ENCODE data around the gene MAGI2. TPM values are rescaled to one million over a fixed set of nuclear protein-coding genes. Genes with fewer than 3 reads are reported as not detected.
A peak's percentile ranks its signal among the peaks of the same experiment; 100 is the strongest.

The MAGI2 gene
- total RNA-seq, 1 donor from 2014 or later = 64.2 TPM

- no peak for DNase-seq
- H3K27ac Mint-ChIP-seq (ENCODE audit: unreplicated experiment) = no peak overlapping the region
- H3K4me1 Mint-ChIP-seq (ENCODE audit: low read depth, unreplicated experiment) = peaks cover 31% of the 10 kb centered on the region
- peaks cover 5% of the 10 kb centered on the region for H3K36me3 Mint-ChIP-seq (ENCODE audit: unreplicated experiment)
- H3K4me3 Mint-ChIP-seq (ENCODE audit: unreplicated experiment) = no peak overlapping the region
- no peak for TF ChIP-seq CTCF (IDR thresholded peaks at IDR 0.05; ENCODE audit: partially characterized antibody, unreplicated experiment)
- peaks cover 1% of the 10 kb centered on the region for H3K27me3 Mint-ChIP-seq (ENCODE audit: unreplicated experiment)
- peaks cover 4% of the 10 kb centered on the region for H3K9me3 Mint-ChIP-seq (ENCODE audit: unreplicated experiment)
These were observed 1309.8 kb downstream of the MAGI2 start for GRCh38 chr7:78143661-78144060.

DNA sequence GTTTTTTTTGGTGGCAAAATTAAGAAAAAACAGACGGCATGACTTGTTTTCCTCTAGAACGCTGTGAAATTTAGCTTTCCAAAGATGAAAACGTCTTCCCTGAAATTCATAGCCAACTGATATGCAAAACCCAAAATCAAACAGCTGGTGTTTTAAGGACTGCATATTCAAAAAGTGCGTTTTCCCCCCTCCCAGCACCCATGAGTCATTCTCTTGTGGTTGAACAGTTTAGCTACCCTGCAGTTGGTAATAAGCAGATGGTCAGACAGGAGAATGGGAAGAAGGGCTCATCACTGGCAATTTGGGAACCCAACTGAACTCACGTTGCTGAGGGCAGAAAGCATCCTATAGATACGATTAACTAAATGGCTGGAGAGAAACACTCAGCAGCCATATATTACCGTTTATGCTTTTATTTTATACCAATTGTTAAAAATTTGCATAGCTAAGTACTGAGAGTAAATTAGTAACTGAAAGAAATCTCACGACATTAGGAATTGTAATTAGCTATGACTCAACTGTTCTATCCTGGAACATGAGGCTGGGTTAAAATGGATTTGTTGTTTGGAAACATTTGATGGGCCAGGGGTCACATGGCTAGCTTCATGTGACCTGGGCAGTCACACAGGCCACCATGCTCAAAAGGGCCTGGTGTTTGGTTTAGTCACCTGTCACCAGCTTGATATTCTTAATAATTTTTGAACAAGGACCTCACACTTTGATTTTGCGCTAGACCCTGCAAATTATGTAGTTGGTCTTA lies 1311.8 kb downstream of the MAGI2 start:
- H3K27me3 Mint-ChIP-seq (ENCODE audit: unreplicated experiment) = peaks cover 1% of the 10 kb centered on the region
- H3K4me3 Mint-ChIP-seq (ENCODE audit: unreplicated experiment) = no peak overlapping the region
- peaks cover 5% of the 10 kb centered on the region for H3K36me3 Mint-ChIP-seq (ENCODE audit: unreplicated experiment)
- DNase-seq = no peak
- H3K27ac Mint-ChIP-seq (ENCODE audit: unreplicated experiment) = peak overlapping the region; percentile 90
- peaks cover 4% of the 10 kb centered on the region for H3K9me3 Mint-ChIP-seq (ENCODE audit: unreplicated experiment)
- no peak for TF ChIP-seq CTCF (IDR thresholded peaks at IDR 0.05; ENCODE audit: partially characterized antibody, unreplicated experiment)
- peaks cover 36% of the 10 kb centered on the region for H3K4me1 Mint-ChIP-seq (ENCODE audit: low read depth, unreplicated experiment)

DNA sequence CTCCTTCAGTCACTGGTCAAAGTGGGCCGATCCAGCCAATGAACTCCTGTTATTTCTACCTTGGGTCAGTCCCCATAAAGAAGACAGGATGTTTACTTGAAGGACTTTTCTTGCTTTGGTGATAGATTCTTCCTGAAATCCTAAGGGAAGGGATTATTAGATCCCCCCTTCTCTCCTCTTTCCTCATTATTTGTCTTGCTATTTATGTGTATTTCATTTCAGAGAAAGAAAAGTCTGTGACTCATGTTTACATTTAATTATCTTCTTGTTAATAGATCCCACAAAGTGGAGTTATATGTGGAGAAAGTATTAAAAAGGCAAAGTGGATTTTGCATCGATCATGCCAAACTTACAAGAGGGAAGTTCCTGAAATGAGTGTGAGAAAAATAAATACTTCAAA lies 1313.4 kb downstream of the MAGI2 start:
- DNase-seq = no peak

DNA sequence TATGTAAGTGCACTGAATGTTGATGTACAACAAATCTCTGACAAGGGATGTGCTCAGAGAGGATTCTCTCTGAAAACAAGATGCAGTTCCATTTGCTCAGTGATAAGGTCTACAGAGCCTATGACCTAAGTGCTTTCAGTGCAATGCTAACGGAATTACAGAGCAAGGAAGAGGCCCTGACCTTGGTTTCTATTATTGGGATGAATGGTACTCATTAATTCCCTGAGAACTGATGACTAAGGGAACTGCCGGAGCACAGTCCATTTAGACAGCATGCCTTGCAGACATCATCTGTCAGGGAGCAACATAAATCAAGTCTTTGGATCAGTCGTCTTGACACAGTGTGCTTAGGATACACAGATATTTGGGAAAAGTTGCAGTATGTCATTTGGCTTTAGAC lies 1314.1 kb downstream of the MAGI2 start:
- H3K36me3 Mint-ChIP-seq (ENCODE audit: unreplicated experiment) = no peaks in the 10 kb centered on the region
- H3K9me3 Mint-ChIP-seq (ENCODE audit: unreplicated experiment) = no peaks in the 10 kb centered on the region
- peaks cover 1% of the 10 kb centered on the region for H3K27me3 Mint-ChIP-seq (ENCODE audit: unreplicated experiment)
- peak overlapping the region; percentile 69 for H3K27ac Mint-ChIP-seq (ENCODE audit: unreplicated experiment)
- TF ChIP-seq CTCF (IDR thresholded peaks at IDR 0.05; ENCODE audit: partially characterized antibody, unreplicated experiment) = no peak
- H3K4me3 Mint-ChIP-seq (ENCODE audit: unreplicated experiment) = no peak overlapping the region
- DNase-seq = no peak
- peaks cover 39% of the 10 kb centered on the region for H3K4me1 Mint-ChIP-seq (ENCODE audit: low read depth, unreplicated experiment)

More for the DNA sequence above, 1313.4 kb downstream of the MAGI2 start:
- peaks cover under 1% of the 10 kb centered on the region for H3K9me3 Mint-ChIP-seq (ENCODE audit: unreplicated experiment)
- no peak for TF ChIP-seq CTCF (IDR thresholded peaks at IDR 0.05; ENCODE audit: partially characterized antibody, unreplicated experiment)
- H3K27me3 Mint-ChIP-seq (ENCODE audit: unreplicated experiment) = peaks cover 3% of the 10 kb centered on the region
- no peaks in the 10 kb centered on the region for H3K36me3 Mint-ChIP-seq (ENCODE audit: unreplicated experiment)
- peaks cover 36% of the 10 kb centered on the region for H3K4me1 Mint-ChIP-seq (ENCODE audit: low read depth, unreplicated experiment)
- peak overlapping the region; percentile 69 for H3K27ac Mint-ChIP-seq (ENCODE audit: unreplicated experiment)
- no peak overlapping the region for H3K4me3 Mint-ChIP-seq (ENCODE audit: unreplicated experiment)

DNA sequence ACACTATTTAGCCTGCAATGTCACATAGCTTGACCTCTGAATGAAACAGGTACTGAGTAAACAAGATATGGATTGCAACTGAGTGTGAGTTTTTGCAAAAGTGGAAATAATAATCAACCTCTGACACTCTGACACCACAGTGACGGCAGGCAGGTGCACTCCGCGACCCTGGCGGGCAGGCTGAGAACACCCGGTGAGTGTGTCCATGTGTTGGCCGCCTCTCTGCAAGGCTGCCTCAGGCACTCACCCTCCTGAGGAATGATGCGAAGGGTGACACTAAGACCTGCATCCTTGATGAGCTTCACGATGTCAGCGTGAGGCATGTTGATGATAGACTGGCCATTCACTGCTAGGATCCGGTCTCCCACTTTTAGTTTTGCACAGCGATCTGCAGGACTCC lies 1318.7 kb downstream of the MAGI2 start:
- peaks cover 1% of the 10 kb centered on the region for H3K27me3 Mint-ChIP-seq (ENCODE audit: unreplicated experiment)
- no peak for DNase-seq
- no peaks in the 10 kb centered on the region for H3K9me3 Mint-ChIP-seq (ENCODE audit: unreplicated experiment)
- H3K27ac Mint-ChIP-seq (ENCODE audit: unreplicated experiment) = no peak overlapping the region
- TF ChIP-seq CTCF (IDR thresholded peaks at IDR 0.05; ENCODE audit: partially characterized antibody, unreplicated experiment) = no peak
- H3K4me3 Mint-ChIP-seq (ENCODE audit: unreplicated experiment) = no peak overlapping the region
- peaks cover 20% of the 10 kb centered on the region for H3K4me1 Mint-ChIP-seq (ENCODE audit: low read depth, unreplicated experiment)
- H3K36me3 Mint-ChIP-seq (ENCODE audit: unreplicated experiment) = no peaks in the 10 kb centered on the region

Measured in glutamatergic neuron (in vitro differentiated cells).